Thyroid gland (tissue), 4 donors: ENCODE results near the gene CTDP1. TPM values are rescaled to one million over a fixed set of nuclear protein-coding genes. Genes with fewer than 3 reads are reported as not detected.
"Not testable (repeated sequence)": the region's sequence is repeated elsewhere in the genome, so short reads cannot be mapped to it uniquely, and the experiment has no call there.

Experiments
- DNase-seq, 2 donors: peaks; one replicate each; pipeline ENCODE4 v3.0.0-alpha.2; 2019
- H3K27ac ChIP-seq, 3 donors: fragments of 200-600 bp; sonication (generic); 1 replicate in 2 of 3; 2 replicates in 1 of 3; pipeline ENCODE4 v1.5.1; 2016 to 2019; ENCODE audit warnings: mild to moderate bottlenecking in 1 of 3, moderate library complexity in 1 of 3
- H3K27me3 ChIP-seq: fragments of 200-600 bp; sonication (generic); one replicate; pipeline ENCODE4 v1.5.1; 2019
- H3K36me3 ChIP-seq, 2 donors: fragments of 200-600 bp; sonication (generic); one replicate each; pipeline ENCODE4 v1.5.1; 2016 to 2019
- H3K4me1 ChIP-seq, 2 donors: fragments of 200-600 bp; sonication (generic); one replicate each; pipeline ENCODE4 v1.5.1; 2017 to 2019
- H3K4me3 ChIP-seq, 3 donors: fragments of 200-600 bp; sonication (generic); replicated peaks in 1 of 3; 1 replicate in 2 of 3; 2 replicates in 1 of 3; pipeline ENCODE4 v1.5.1; 2016; ENCODE audit warnings: mild to moderate bottlenecking in 1 of 3
- H3K9me3 ChIP-seq: fragments of 200-600 bp; sonication (generic); one replicate; pipeline ENCODE4 v1.5.1; 2017
- CTCF ChIP-seq, 6 experiments: fragments of 200-600 bp in 3 of 6; fragments of 450-650 bp in 3 of 6; sonication (generic) in 3 of 6; IDR thresholded peaks; one replicate each; pipeline ENCODE4 v1.5.1; 2016 to 2019; ENCODE audit warnings: antibody characterized with exemption in 6 of 6, mild to moderate bottlenecking in 2 of 6, inconsistent platforms in 1 of 6, moderate library complexity in 1 of 6
- POLR2A ChIP-seq, 2 donors: fragments of 450-650 bp; IDR thresholded peaks; one replicate each; pipeline ENCODE4 v1.6.1; 2017; ENCODE audit warnings: antibody characterized with exemption in 2 of 2, mild to moderate bottlenecking in 2 of 2, moderate library complexity in 1 of 2
- WGBS, 2 donors: methylation state at CpG; one replicate each; pipeline ENCODE4 v1.1.5; 2017; 5-methylcytosine and 5-hydroxymethylcytosine counted together
- intact Hi-C: fragments of 100-400 bp; cut with DNase I; formaldehyde crosslinking; loops from one replicate; pipeline ENCODE4 v1.15.1; 2023
- total RNA-seq, 4 donors: library from RNA; depleted of rRNA; stranded (reverse); fragments of >200 nt; gene quantifications; one replicate each; pipeline ENCODE4 v1.2.3, GENCODE V29; 2016

CTDP1 gene
- total RNA-seq, 4 donors from 2014 or later = 18.5 to 23.6 (median 20.9) TPM

DNA sequence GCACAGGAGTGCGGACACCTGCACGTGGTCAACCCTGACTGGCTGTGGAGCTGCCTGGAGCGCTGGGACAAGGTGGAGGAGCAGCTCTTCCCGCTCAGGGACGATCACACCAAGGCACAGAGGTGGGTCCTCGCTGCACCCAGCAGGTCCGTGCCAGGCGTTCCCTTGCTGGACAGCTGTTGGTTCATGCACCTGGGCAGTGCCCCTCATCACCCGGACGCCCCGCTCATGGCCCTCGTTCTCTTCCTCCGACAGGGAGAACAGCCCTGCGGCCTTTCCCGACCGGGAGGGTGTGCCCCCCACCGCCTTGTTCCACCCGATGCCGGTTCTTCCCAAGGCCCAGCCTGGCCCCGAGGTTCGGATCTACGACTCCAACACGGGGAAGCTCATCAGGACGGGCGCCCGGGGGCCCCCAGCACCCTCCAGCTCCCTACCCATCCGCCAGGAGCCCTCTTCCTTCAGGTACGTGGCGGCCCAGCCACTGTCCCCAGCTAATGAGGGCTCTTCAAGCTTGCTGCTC, 38.0 kb downstream of the CTDP1 start:
- H3K36me3 ChIP-seq = peaks cover 35 to 42% of the 10 kb centered on the region in 2 donors
- H3K4me3 ChIP-seq = no peak overlapping the region
- H3K4me1 ChIP-seq = peaks cover 15 to 17% of the 10 kb centered on the region in 2 donors
- DNase-seq = no peak
- 95% methylated on average over 13 to 29 of the region's 29 CpGs for WGBS, 2 donors
- no peak overlapping the region for H3K27ac ChIP-seq
- no peaks in the 10 kb centered on the region for H3K9me3 ChIP-seq
- TF ChIP-seq CTCF (IDR thresholded peaks at IDR 0.05) (no peak), POLR2A (IDR thresholded peaks at IDR 0.05) (no peak)
- intact Hi-C loops = no loop called here
- H3K27me3 ChIP-seq = no peaks in the 10 kb centered on the region

DNA sequence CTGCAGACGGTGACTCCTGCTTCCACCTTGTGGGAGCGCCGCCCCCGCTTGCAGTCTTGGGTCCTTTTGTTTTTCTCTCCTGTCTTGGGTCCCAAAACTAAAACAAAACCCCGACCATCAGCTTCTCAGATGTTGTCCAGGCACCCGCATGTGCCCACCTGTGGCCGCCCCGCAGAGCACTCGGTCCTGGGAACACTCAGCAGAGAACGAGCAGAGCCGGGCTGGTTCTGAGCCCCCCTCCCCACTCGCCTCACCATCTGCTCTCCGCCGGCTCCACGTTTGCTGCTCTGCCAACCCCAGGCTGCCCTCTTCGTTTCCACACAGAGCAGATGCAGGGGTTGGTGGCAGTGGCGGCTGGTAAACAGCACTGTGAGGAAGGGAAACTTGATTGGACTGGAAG, 38.5 kb downstream of the CTDP1 start:
- WGBS, 2 donors = 96 to 98% methylated on average over 17 of the region's 17 CpGs
- Histone ChIP-seq H3K36me3 (peaks cover 35 to 42% of the 10 kb centered on the region in 2 donors), H3K9me3 (no peaks in the 10 kb centered on the region), H3K4me3 (no peak overlapping the region), H3K27ac (no peak overlapping the region), H3K27me3 (no peaks in the 10 kb centered on the region), H3K4me1 (peaks cover 15 to 19% of the 10 kb centered on the region in 2 donors)
- TF ChIP-seq POLR2A (IDR thresholded peaks at IDR 0.05) = no peak
- intact Hi-C loops = no loop called here
- DNase-seq = no peak

DNA sequence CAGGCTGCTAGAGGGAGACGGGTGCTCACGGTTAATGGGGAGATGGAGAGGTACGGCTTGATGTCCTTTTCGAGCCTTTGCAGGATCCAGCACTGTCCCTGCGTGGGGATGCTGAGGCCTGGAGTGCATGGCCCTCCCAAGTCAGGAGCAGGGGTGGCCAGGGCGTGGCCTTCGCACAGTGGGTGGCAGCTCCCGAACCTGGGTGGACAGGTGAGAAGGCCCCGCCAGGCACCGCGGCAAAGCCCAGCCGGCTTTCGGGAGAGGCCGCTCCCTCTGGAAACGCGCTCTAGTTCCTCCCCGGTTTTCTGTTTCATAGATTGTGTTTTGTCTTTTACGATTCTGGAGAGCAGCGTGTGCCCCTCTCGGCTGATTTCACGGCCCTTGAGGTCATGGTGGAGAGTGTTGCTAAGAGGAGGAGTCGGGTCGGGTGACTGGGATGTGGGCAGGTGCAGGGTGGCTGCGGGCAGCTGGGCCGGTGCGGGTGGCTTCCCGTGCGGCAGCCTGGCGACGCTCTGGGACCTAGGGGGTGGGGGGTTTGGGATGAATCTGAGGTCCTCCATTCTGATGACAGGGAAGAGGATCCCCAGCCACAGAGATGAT, 39.4 kb downstream of the CTDP1 start:
- 96 to 97% methylated on average over 30 of the region's 30 CpGs for WGBS, 2 donors
- H3K36me3 ChIP-seq = peaks cover 35 to 42% of the 10 kb centered on the region in 2 donors
- no peaks in the 10 kb centered on the region for H3K27me3 ChIP-seq
- H3K27ac ChIP-seq = no peak overlapping the region
- intact Hi-C loops = no loop called here
- no peak overlapping the region for H3K4me3 ChIP-seq
- peaks cover 15 to 19% of the 10 kb centered on the region in 2 donors for H3K4me1 ChIP-seq
- TF ChIP-seq POLR2A (IDR thresholded peaks at IDR 0.05) (no peak), CTCF (IDR thresholded peaks at IDR 0.05) (no peak)
- H3K9me3 ChIP-seq = no peaks in the 10 kb centered on the region
- no peak for DNase-seq

DNA sequence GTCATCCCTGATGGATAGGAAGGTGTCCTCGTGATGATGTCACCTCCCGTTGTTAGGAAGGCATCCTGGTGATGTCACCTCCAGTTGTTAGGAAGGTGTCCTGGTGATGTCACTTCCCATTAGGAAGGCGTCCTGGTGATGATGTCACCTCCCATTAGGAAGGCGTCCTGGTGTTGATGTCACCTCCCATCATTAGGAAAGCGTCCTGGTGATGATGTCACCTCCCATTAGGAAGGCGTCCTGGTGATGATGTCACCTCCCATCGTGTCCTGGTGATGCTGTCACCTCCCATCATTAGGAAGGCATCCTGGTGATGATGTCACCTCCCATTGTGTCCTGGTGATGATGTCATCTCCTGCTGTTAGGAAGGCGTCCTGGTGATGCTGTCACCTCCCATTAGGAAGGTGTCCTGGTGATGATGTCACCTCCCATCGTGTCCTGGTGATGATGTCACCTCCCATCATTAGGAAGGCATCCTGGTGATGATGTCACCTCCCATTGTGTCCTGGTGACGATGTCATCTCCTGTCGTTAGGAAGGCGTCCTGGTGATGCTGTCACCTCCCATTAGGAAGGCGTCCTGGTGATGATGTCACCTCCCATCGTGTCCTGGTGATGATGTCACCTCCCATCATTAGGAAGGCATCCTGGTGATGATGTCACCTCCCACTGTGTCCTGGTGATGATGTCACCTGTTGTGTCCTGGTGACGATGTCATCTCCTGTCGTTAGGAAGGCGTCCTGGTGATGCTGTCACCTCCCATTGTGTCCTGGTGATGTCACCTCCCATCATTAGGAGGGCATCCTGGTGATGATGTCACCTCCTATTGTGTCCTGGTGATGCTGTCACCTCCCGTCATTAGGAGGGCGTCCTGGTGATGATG, 40.1 kb downstream of the CTDP1 start:
- DNase-seq = not testable (repeated sequence)
- WGBS, 2 donors = 89 to 94% methylated on average over 8 to 15 of the region's 19 CpGs
- H3K36me3 ChIP-seq = peaks cover 29 to 35% of the 10 kb centered on the region in 2 donors

GRCh38 chr18:79720359-79720733, 40.7 kb downstream of the CTDP1 start:
- no peak for TF ChIP-seq POLR2A (IDR thresholded peaks at IDR 0.05)
- no peak for TF ChIP-seq CTCF (IDR thresholded peaks at IDR 0.05)
- DNase-seq = no peak
- H3K4me3 ChIP-seq = no peak overlapping the region
- no peaks in the 10 kb centered on the region for H3K9me3 ChIP-seq
- H3K27ac ChIP-seq = no peak overlapping the region
- H3K36me3 ChIP-seq = peaks cover 23 to 28% of the 10 kb centered on the region in 2 donors
- WGBS, 2 donors = 88 to 94% methylated on average over 11 of the region's 14 CpGs
- peaks cover 19 to 30% of the 10 kb centered on the region in 2 donors for H3K4me1 ChIP-seq
- H3K27me3 ChIP-seq = no peaks in the 10 kb centered on the region
- intact Hi-C loops = no loop called here

More for the DNA sequence above, 40.1 kb downstream of the CTDP1 start:
- H3K9me3 ChIP-seq, H3K4me3 ChIP-seq, intact Hi-C loops, H3K27ac ChIP-seq, H3K27me3 ChIP-seq: not testable (repeated sequence)
- H3K4me1 ChIP-seq = peaks cover 15 to 24% of the 10 kb centered on the region in 2 donors

DNA sequence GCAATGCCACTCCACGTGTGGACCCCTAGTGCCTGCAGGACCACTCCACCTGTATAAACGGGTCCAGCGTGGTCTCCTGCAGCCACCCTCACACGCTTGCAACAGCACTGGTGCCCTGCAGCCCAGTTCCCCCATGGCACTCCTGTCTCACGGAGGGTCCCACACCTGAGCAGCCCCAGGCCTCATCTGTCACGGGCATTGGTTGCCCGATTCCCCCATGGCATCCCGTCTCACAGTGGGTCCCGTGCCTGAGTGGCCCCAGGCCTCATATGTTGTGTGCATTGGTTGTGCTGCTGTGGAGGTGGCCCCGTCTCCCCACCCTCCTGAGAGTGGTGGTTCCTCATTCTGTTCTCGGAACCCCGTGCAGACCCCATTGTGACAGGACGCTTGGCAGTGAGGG, 43.4 kb downstream of the CTDP1 start:
- intact Hi-C loops = no loop called here
- H3K27ac ChIP-seq = no peak overlapping the region

More for the DNA sequence above, 43.4 kb downstream of the CTDP1 start:
- WGBS, 2 donors = 97 to 100% methylated on average over 8 to 9 of the region's 13 CpGs
- Histone ChIP-seq H3K4me1 (peaks cover 22 to 32% of the 10 kb centered on the region in 2 donors), H3K4me3 (no peak overlapping the region), H3K27me3 (no peaks in the 10 kb centered on the region), H3K36me3 (peaks cover 7 to 9% of the 10 kb centered on the region in 2 donors), H3K9me3 (no peaks in the 10 kb centered on the region)
- DNase-seq = no peak
- no peak for TF ChIP-seq CTCF (IDR thresholded peaks at IDR 0.05)
- no peak for TF ChIP-seq POLR2A (IDR thresholded peaks at IDR 0.05)
